HG03095 (cell line): Measurements from ENCODE around the gene TTC9.

Source experiments
- ATAC-seq: cut with Tn5 transposase; IDR thresholded peaks from one replicate; pipeline ENCODE4 v1.9.1; 2021; ENCODE audit warnings: moderate library complexity; ENCODE audit not compliant: unreplicated experiment

Gene TTC9

DNA sequence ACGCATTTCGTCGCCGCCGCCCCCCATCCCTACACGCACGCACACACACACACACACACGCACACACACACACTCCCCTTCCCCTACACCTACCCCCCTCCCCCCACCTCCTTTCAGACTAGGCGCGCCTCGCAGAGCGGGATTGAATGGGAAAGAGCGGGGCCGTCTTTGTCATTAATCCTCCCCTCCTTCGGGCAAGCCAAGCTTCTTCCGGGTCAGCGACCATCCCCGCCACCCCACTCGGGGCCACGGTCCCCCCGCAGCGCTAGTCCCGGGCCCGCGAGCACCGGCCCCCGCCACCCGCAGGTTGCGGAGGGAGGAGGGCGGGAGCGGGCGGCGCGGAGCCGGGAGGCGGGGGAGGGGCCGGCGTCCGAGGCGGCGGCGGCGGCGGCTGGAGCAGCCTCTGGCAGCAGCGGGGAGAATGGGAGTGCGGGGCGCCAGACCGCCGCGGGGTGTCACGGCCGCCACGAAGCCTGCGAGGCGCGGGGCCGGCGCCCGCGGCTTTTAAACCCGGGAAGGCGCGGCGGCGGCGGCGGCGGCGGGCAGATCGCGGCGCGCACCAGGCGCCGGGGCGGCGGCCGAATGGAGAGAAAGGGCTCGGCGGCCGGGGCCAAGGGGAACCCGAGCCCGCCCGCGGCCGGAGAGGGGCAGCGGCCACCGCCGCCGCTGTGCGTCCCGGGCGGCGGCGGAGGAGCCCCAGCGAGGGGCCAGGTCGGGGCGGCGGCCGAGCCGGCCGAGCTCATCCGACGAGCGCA, at the start of gene TTC9:
Gene TTC9 (plus strand): TSS at position 369 of the 755 bp plus-strand sequence. CDS start 214 bp downstream, at position 583.
- no peak for ATAC-seq

DNA sequence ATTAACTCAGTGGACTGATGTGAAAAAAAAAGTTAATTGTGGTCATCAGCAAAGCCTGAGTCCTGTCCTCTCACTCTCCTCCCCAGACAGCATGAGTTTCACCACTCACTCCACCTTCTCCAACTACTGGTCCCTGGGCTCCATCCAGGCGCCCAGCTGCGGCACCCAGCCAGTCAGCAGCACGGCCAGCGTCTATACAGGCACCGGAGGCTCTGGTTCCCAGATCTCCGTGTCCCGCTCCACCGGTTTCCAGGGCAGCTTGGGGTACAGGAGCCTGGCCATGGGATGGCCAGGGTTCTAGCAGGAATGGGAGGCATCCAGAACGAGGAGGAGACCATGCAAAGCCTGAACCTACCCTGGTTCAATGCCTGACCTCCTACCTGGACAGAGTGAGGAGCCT, 47.3 kb upstream of the TTC9 start:
- ATAC-seq = no peak

DNA sequence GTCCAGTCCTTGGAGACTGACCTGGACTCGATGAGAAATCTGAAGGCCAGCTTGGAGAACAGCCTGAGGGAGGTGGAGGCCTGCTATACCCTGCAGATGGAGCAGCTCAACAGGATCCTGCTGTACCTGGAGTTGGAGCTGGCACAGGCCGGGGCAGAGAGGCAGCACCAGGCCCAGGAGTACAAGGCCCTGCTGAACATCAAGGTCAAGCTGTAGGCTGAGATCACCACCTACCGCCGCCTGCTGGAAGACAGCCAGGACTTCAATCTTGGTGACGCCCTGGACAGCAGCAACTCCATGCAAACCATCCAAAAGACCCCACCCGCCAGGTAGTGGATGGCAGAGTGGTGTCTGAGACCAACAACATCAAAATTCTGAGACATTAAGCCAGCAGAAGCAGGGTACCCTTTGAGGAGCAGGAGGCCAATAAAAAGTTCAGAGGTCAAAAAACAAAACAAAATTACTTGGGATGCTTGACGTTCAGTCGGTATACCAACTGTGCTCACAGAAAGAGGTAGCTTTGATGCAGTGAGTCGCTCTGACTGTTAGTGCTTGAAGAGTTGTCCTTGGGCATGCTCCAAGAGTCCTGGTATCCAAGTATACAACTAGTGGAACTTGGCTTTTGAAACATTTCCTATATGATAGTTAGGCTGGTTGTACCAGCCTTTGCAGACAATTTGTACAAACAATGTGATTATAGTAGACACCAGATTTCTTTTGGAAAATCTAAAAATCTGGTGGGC, 46.1 kb upstream of the TTC9 start:
- ATAC-seq = no peak

DNA sequence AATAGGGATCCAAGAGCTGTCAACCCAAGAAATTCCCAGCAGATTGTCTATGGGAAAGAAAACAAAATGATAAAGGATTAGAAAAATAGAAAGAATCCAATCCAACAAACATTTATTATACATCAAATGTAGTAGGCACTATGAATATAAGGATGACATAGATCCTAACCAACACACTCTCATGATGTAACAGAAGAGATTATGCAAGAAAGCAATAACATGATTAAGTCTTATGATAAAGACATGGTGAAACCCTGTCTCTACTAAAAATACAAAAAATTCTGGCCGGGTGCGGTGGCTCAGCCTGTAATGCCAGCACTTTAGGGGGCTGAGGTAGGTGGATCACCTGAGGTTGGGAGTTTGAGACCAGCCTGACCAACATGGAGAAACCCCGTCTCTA, 44.0 kb upstream of the TTC9 start:
- no peak for ATAC-seq

DNA sequence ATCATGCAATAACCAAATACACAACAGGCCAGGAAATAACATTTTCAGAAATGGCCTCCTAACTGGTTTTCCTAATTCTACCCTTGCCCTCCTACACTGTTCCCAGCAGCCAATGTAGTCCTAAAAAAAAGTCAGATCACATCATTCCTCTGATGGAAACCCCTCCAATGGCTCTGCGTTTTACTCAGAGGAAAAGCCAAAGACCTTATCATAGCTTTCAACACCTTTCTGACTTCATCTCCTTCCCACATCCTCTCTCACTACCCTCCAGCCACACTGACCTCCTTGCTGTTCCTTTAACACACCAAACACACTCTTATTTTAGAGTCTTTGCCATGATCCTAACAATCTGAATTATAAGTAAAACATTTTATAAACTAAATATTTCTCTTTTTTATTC, 42.4 kb upstream of the TTC9 start:
- ATAC-seq = no peak

DNA sequence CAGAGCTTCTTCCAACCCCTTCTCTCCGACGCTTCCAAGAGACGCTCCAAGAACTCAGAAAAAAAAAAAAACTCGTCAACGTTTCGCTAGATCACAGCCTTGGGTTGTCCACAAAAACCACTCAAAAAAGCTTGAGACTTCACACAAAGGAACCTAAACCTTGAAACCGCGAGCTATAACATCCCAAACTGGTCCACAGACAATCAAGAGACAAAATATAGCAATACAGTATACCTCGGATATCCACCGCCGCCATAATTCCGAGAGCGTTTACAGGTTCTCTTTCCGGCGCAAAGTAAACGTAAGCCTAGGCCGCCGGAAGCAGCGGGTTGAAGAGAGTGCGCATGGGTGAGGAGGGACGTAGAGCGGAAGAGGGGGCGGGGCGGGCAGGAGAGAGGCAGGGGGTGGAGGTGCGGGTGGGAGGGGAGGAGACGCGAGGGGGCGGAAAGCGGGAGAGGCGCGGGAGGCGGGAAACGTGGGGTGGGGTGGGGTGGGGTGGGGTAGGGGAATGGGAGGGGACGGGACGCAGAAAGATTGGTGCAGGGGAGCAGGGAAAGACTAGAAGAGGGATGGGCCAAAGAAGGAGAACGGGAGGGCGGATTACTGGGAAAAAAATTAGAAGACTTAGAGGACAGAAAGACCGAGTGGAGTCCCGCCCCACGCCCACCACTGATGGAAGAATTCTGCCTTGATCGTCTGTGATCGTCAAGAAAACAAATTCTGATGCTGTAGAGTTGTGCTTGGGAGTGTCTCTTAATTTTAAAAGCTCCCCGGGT, 41.1 kb upstream of the TTC9 start, which contains the start of gene MED6:
Gene MED6 (minus strand): TSS at position 274 of the 776 bp plus-strand sequence. CDS start 18 bp downstream, at position 256.
- peak; percentile 82 for ATAC-seq

DNA sequence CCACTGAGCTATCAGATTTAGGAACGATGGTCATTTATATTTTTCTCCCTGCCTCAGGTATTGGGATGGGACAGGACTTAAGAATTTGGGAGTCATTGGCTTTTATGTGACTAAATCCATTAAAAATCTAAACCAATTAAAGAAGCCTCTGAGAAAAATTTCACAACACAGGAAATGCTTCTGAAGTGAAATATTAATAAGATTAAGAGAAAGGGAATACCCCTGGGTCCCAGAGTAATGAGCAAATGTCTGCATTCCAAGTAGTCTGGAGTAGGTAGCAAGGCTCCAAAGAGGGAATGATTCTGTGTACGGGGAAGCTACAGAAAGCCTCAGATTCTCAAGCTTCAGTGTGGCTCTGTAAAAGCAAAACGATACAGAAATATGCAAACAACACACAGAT, 40.6 kb upstream of the TTC9 start:
- ATAC-seq = no peak

DNA sequence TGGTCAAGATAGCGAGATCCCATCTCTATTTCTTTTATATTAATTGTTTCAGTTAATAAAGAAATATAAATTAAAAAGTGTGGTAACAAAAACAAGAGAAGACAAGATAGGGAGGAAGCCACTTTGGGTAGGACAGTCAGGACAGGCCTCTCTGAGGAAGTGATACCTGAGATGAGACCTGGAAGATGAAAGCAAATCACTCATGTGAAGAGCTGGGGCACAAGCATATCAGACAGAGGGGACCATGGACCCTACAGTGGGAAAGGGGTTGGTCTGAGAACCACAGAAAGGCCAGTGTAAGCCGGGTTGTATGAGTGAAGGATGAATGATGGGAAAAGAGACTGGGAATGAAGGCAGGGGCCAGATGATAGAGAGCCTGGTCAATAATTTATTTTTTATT, 39.5 kb upstream of the TTC9 start:
- ATAC-seq = peak; percentile 48

DNA sequence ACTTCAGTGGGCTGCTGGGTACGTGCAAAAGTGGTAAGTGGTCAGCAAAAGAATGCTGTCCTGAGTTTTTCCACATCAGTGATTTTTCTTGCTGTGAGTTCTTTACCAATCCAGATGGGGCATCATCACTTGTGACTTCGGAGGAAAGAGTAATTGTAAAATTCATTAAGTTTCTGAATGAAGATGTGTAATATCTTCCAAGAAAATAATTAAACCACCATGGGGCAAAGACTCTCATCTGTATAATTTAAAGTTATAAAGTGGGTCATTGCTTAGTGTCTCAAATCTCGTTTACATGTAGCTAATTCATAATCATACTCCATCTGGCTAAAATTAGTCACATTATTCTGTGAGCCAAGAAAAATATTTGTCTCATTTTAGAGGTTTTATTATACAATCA, 30.5 kb upstream of the TTC9 start:
- no peak for ATAC-seq

DNA sequence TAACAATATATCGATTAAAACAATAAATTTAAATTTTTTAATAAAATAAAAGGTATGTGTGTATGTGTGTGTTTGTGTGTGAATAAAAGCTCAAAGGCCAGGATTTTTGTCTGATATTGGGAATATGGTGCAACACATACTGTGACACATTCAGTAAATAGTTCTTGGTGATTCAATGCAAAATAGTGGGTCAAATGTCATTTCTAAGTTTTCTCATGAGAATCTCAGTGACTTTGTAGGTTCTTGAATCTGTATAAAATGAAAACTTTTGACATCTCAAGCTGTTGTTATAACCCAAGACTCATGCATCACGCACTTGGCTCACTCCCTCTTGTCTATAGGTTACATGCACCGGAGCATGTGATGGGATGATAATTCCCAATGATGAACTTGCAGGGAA, 25.1 kb upstream of the TTC9 start:
- no peak for ATAC-seq

DNA sequence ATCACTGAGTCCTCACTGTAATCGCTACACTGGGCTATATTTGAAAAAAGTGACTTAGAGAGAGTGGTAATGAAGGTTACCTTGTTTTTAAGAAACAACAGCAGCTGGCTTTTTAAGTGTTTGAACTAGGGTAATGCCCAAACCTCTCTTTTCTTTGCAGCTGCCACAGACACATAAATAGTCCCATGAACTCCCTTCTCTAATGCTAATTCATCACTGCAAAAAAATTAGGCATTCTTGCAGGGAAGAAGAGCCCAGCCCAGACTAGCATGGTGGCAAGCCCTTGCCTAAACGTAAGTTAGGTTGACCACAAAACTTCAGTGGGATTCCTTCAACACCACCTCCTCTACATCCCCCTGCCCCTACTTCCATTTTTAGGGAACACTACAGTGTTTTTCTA, 23.4 kb upstream of the TTC9 start:
- no peak for ATAC-seq

DNA sequence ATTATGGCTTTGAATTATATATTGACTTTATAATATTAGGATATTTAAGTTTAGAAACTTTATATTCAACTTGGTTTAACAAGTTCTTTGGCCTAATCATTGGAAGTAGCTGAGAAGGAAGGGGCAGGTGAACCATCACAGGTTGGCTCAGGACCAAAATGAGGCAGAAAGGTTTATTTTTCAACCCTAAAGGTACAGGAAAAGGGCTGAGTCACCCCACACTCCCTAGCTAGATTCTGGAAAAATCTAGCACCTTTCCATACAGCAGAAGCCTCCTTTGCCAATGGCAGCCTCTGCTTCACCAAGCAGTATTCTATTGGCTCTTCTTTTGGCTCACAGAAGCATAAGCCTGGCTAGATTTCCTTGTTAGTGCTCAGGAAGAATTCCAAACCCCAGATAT, 22.0 kb upstream of the TTC9 start:
- no peak for ATAC-seq

DNA sequence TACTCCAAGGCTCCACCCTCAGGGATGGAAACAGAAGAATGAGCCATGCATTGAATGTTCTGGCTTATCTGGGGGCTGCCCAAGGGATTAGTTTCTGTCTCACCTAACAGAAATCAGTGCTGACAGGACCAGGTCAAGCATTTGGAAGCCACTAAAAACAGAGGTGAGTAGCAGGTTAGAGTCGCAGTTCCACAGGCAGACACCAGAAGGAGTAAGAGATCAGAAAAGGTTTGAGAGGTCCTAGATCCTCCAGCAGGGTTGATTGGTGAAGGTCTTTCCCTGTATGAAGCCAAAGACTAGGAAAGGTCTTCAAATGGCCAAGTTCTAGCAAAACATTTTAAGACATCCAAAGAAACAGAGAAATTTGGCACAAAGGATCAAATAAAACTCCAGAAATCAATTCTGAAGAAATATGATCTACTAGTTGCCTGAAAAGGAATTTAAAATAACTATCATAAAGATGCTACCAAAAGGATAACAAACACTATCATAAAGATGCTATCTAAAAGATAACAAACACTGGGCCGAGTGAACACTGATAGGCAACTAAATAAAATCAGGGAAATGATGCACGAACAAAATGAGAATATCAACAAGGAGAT, 19.5 kb upstream of the TTC9 start:
- ATAC-seq = no peak

DNA sequence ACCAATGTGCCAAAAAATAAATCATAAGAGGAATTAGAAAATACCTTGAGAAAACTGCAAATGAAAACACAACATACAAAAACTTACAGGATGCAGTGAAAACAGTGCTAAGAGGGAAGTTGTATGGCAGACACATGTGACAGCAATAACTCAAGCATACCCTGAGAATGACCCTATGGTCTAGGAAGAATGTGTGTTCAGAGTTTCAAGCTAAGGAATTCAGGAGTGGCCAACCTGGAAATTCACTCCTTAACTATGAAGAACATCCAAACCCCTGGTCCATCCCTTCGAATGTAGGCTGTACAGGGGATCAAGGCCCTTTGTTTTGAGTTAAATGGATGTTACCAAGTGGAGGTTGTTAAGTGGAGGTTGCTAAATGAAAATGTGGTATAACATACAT, 16.7 kb upstream of the TTC9 start:
- ATAC-seq = no peak

DNA sequence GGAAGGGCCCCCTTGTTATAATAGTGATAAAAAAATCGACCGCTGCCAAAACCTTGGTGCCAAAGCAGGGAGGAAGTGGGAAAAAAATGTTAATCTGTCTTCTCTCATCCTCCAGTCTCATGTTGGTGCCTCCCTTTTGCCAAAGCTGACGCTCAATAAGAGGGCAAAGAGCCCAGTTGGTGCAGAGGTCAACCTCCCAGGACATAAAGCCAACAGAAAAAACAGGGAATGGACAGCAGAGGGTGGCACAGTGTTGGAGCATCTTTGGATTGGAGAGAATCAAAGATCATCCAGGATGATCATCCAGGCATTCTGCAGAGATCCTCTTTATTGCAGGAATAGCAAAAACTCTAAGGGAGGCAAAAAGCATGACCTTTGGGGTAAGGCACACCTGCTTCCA, 9.8 kb upstream of the TTC9 start:
- ATAC-seq = no peak

DNA sequence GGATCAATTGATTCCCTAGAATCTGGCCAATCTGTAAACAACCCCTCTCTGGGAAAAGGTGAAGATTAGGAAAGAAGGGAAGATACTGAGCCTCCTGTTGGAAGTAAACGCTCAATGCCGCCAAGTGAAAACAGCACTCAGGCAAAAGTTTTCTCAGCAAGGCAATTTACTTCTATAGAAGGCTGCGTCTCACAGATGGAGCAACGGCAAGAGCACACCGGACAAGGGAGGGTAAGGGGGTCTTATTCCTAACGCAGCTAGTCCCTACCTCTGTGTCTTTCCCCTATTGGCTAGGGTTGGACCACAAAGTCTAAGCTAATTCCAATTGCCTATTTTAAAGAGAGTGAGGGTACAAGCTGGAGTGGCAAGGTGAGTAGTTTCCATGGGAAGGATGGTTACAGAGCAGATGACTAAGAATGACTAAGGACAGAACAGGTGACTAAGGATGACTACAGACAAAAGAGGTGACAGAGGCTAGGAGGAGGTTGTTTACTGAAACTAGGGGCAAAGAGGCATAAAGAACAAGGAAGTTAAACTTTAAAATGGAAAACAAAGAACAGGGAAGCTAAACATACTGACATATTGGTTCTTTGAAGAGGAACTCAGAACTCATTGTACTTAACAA, 5.6 kb upstream of the TTC9 start:
- no peak for ATAC-seq

DNA sequence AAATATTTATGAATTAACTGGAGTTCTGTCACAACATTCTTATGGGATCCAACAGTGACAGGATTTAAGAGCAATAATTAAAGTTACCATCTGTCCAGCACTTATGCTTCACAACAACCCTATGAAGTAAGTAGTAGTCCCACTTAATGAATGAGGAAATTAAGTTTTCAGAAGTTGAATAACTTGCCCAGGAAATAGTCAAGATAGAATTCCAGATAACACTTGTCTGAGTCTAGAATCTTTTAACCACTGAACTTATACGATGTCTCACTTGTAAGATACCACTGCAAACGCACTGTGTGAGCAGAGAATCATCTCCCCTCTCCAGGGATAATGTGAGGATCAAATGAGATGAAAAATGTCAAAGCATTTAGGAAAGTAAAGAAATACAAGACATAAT, 3.3 kb upstream of the TTC9 start:
- no peak for ATAC-seq

DNA sequence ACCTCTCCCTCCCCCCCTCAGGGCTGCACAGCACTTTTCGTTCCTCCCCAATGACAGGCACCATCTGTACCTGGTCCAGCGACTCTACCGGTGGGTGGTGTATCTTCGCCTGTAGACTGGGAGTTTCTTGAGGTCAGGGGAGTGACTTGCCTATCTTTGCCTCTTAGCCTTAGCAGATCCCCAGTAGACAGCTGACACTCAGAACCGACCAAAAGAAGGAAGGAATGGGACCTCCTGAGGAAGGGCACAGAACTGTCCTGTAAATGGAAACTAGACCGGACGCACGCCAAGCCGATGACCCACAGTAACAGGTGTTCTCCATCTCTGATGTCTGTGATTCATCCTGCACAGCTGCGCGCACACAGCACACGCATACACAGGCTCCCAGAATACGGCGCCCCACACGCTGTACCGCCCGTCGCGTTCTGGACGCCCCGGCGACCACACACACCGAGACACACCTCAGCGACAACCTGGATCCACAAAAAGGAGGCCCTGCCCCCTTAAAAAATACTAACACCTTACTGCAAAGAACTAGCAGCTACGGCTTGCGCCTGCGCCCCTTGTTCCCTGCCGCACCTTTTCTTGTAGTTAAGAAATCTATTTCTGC, 673 bp upstream of the TTC9 start:
- peak; percentile 51 for ATAC-seq

DNA sequence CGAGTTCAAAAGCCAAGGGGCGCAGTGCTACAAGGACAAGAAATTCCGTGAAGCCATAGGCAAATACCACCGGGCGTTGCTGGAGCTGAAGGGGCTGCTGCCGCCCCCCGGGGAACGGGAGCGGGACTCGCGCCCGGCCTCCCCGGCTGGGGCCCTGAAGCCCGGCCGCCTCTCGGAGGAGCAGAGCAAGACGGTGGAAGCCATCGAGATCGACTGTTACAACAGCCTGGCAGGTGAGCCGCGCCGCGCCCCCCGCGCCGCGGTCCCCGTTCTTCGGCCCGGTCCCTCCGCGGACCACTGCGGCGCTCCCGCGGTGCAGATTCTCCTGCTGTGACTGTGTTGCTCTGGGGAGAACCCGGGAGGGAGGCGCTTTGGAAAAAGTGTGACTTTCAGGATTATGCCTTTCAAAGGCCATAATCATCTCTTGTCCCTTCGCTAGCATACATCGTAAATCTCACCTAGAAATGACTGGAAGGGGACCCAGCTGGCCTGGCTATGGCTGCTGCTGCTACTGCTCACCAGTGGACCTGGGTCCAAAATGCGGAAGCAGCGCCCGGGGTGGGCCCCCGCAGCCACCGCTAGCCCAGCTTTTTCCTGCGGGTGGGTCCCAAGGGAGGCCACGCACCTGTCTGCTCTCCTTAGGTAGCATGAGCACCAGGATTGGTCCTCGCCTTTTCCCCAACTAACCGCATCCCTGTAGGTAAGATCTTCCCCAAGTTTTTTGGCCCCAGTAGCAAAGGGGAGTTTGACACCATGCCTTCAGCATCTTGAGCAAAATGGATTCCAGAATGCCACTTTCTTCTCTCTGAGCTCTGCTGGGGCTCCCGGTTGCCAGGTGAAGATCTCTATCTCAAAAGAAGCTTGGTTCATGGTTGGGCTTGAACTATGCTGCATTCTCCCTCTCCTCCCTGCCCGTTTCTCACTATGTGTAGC, 853 bp downstream of the TTC9 start:
- ATAC-seq = no peak
